Neural crest cell (in vitro differentiated cells): ENCODE results near the gene OR52I2. TPM values are rescaled to one million over a fixed set of nuclear protein-coding genes. Genes with fewer than 3 reads are reported as not detected.

Experiments
- DNase-seq: peaks from one replicate; pipeline ENCODE4 v3.0.0; 2021; ENCODE audit warnings: low read depth, mixed read lengths, low spot score
- H3K27ac Mint-ChIP-seq: one replicate; pipeline ENCODE4 v1.8.0; 2021; ENCODE audit warnings: mild to moderate bottlenecking, mixed read lengths; ENCODE audit not compliant: unreplicated experiment
- H3K27me3 Mint-ChIP-seq: 2 replicates; pipeline ENCODE4 v1.8.0; 2021; ENCODE audit warnings: low read depth, mild to moderate bottlenecking, mixed read lengths
- H3K36me3 Mint-ChIP-seq: 2 replicates; pipeline ENCODE4 v1.8.0; 2021; ENCODE audit warnings: low read depth, mild to moderate bottlenecking, mixed read lengths
- H3K4me1 Mint-ChIP-seq: 2 replicates; pipeline ENCODE4 v1.8.0; 2021; ENCODE audit warnings: mixed read lengths
- H3K4me3 Mint-ChIP-seq: one replicate; pipeline ENCODE4 v1.8.0; 2021; ENCODE audit warnings: mild to moderate bottlenecking, mixed read lengths
- H3K9me3 Mint-ChIP-seq: 2 replicates; pipeline ENCODE4 v1.8.0; 2021; ENCODE audit warnings: mixed read lengths
- CTCF ChIP-seq: fragments of 200-600 bp; sonication (generic); conservative IDR thresholded peaks from 2 replicates; pipeline ENCODE4 v1.5.0; 2021; ENCODE audit warnings: antibody characterized with exemption, mild to moderate bottlenecking
- total RNA-seq: library from RNA; stranded (reverse); gene quantifications from 2 replicates; pipeline ENCODE4 v1.2.1, GENCODE V29; 2021

Gene OR52I2
- total RNA-seq, 1 donor from 2014 or later = not detected

GRCh38 chr11:4565371-4565770, 16.2 kb upstream of the OR52I2 start:
- Mint-ChIP-seq H3K27me3 (peaks cover 13% of the 10 kb centered on the region), H3K27ac (no peak overlapping the region), H3K4me3 (no peak overlapping the region), H3K36me3 (peaks cover 2% of the 10 kb centered on the region), H3K9me3 (peaks cover 19% of the 10 kb centered on the region), H3K4me1 (no peaks in the 10 kb centered on the region)
- TF ChIP-seq CTCF = no peak
- DNase-seq = no peak

GRCh38 chr11:4569075-4569474, 12.5 kb upstream of the OR52I2 start:
- Mint-ChIP-seq H3K4me1 (no peaks in the 10 kb centered on the region), H3K9me3 (peaks cover 11% of the 10 kb centered on the region), H3K27ac (no peak overlapping the region), H3K36me3 (no peaks in the 10 kb centered on the region), H3K4me3 (no peak overlapping the region), H3K27me3 (peaks cover 5% of the 10 kb centered on the region)
- no peak for DNase-seq
- no peak for TF ChIP-seq CTCF

- Mint-ChIP-seq H3K4me3 (no peak overlapping the region), H3K4me1 (no peaks in the 10 kb centered on the region), H3K36me3 (no peaks in the 10 kb centered on the region), H3K27me3 (peaks cover 15% of the 10 kb centered on the region), H3K27ac (no peak overlapping the region), H3K9me3 (peaks cover 2% of the 10 kb centered on the region)
- no peak for DNase-seq
- TF ChIP-seq CTCF = no peak
Measured at GRCh38 chr11:4576880-4577279, 4.7 kb upstream of the OR52I2 start.

GRCh38 chr11:4577761-4578160, 3.8 kb upstream of the OR52I2 start:
- peaks cover 3% of the 10 kb centered on the region for H3K9me3 Mint-ChIP-seq
- TF ChIP-seq CTCF = no peak
- H3K4me3 Mint-ChIP-seq = no peak overlapping the region

GRCh38 chr11:4578624-4579023, 2.9 kb upstream of the OR52I2 start:
- H3K27me3 Mint-ChIP-seq = peaks cover 21% of the 10 kb centered on the region
- no peak for TF ChIP-seq CTCF
- H3K36me3 Mint-ChIP-seq = no peaks in the 10 kb centered on the region
- no peak for DNase-seq
- H3K4me3 Mint-ChIP-seq = no peak overlapping the region
- H3K27ac Mint-ChIP-seq = no peak overlapping the region
- H3K4me1 Mint-ChIP-seq = no peaks in the 10 kb centered on the region
- H3K9me3 Mint-ChIP-seq = peaks cover 3% of the 10 kb centered on the region

More at GRCh38 chr11:4577761-4578160, 3.8 kb upstream of the OR52I2 start:
- Mint-ChIP-seq H3K27me3 (peaks cover 16% of the 10 kb centered on the region), H3K27ac (no peak overlapping the region), H3K4me1 (no peaks in the 10 kb centered on the region), H3K36me3 (no peaks in the 10 kb centered on the region)
- DNase-seq = no peak

GRCh38 chr11:4580124-4580523, 1.4 kb upstream of the OR52I2 start:
- no peaks in the 10 kb centered on the region for H3K36me3 Mint-ChIP-seq
- H3K27me3 Mint-ChIP-seq = peaks cover 32% of the 10 kb centered on the region
- H3K4me3 Mint-ChIP-seq = no peak overlapping the region
- TF ChIP-seq CTCF = no peak
- H3K27ac Mint-ChIP-seq = no peak overlapping the region
- DNase-seq = no peak
- no peaks in the 10 kb centered on the region for H3K4me1 Mint-ChIP-seq
- H3K9me3 Mint-ChIP-seq = peaks cover 3% of the 10 kb centered on the region
